Adrenal gland (tissue), 5 donors: ENCODE results near the gene MYH9.

Experiments used
- CTCF ChIP-seq, 6 experiments: fragments of 450-650 bp in 4 of 6; fragments of 200-600 bp in 2 of 6; sonication (generic) in 1 of 6; IDR thresholded peaks; 1 replicate in 5 of 6; 2 replicates in 1 of 6; pipeline versions ENCODE4 v1.5.1 to v1.8.0; 2016 to 2021; ENCODE audit warnings: antibody characterized with exemption in 6 of 6, mild to moderate bottlenecking in 2 of 6, moderate library complexity in 1 of 6
- POLR2A ChIP-seq, 2 donors: fragments of 450-650 bp; IDR thresholded peaks; one replicate each; pipeline ENCODE4 v1.6.1; 2017; ENCODE audit warnings: antibody characterized with exemption in 2 of 2, mild to moderate bottlenecking in 2 of 2, moderate library complexity in 1 of 2
- donor health status: DM: no; HTN: no; CAD: no.

- TF ChIP-seq CTCF (IDR thresholded peaks at IDR 0.05) = no peak
- no peak for TF ChIP-seq POLR2A (IDR thresholded peaks at IDR 0.05)
Measured at GRCh38 chr22:36335621-36336020, 52.1 kb downstream of the MYH9 start.
